HCT116 (cell line): ENCODE results near the gene THRB. TPM values are rescaled to one million over a fixed set of nuclear protein-coding genes. Genes with fewer than 3 reads are reported as not detected.

Source experiments
- ATAC-seq: fragments of 200-7000 bp; cut with Tn5 transposase; 2 replicates; pipeline ENCODE4 v1.9.1; 2020; ENCODE audit warnings: mild to moderate bottlenecking, moderate library complexity
- BruUV-seq: library from RNA; stranded (reverse); fragments of 400-500 nt; replicated peaks from 2 replicates; lab custom pipeline; 2021; lab: Mats Ljungman, UMichigan
- CTCF ChIA-PET: fragments of 300-600 bp; sonication (Branson Sonifier 250); formaldehyde crosslinking; loops from one replicate; lab custom pipeline; 2021; ENCODE audit warnings: antibody characterized with exemption; lab: Charles Lee
- POLR2A ChIA-PET: fragments of 300-600, 350-600 bp; sonication (Branson Sonifier 250); formaldehyde crosslinking; loops from one replicate; lab custom pipeline; 2021; ENCODE audit warnings: antibody characterized with exemption; lab: Charles Lee
- RAD21 ChIA-PET, 2 experiments: fragments of 300-600 bp; sonication (Branson Sonifier 250); formaldehyde crosslinking; loops; one replicate each; lab custom pipeline; 2023; ENCODE audit warnings: low total read pairs in 2 of 2; ENCODE audit not compliant: uncharacterized antibody in 2 of 2, unreplicated experiment in 2 of 2, low non-redundant PET in 1 of 2; lab: Charles Lee
- DNase-seq: peaks from one replicate; pipeline ENCODE4 v3.0.0-alpha.2; 2010; ENCODE audit warnings: low read depth, low spot score
- H2AFZ ChIP-seq: fragments of 200-600 bp; shearing (Covaris generic), sonication (generic); 2 replicates; pipeline ENCODE4 v1.6.1; 2017; ENCODE audit warnings: low read depth, mixed run types, mixed read lengths, antibody characterized with exemption, low read length; ENCODE audit not compliant: poor library complexity, severe bottlenecking
- H3K27ac ChIP-seq: 2 replicates; pipeline ENCODE4 v1.5.1; 2012; ENCODE audit warnings: low read depth, low read length
- H3K27me3 ChIP-seq: fragments of 200-600 bp; sonication (generic); 2 replicates; pipeline ENCODE4 v1.6.1; 2016; ENCODE audit warnings: mixed run types, low read length, mixed read lengths; ENCODE audit not compliant: insufficient read depth
- H3K36me3 ChIP-seq, 2 experiments: fragments of 200-500 bp in 1 of 2; fragments of 200-600 bp in 1 of 2; sonication (Bioruptor generic) in 1 of 2; sonication (generic) in 1 of 2; 2 replicates each; pipeline versions ENCODE4 v1.5.1 to v1.6.1; 2014 to 2016; ENCODE audit warnings: low read length in 2 of 2, inconsistent platforms in 1 of 2, mixed read lengths in 1 of 2, mixed run types in 1 of 2; ENCODE audit not compliant: insufficient read depth in 2 of 2, control insufficient read depth in 1 of 2
- H3K4me1 ChIP-seq, 2 experiments: fragments of 200-600 bp in 1 of 2; sonication (generic) in 1 of 2; 2 replicates each; pipeline versions ENCODE4 v1.5.1 to v1.6.1; 2012 to 2017; ENCODE audit warnings: low read length in 2 of 2, inconsistent platforms in 1 of 2, mild to moderate bottlenecking in 1 of 2, mixed read lengths in 1 of 2, mixed run types in 1 of 2, moderate library complexity in 1 of 2; ENCODE audit not compliant: insufficient read depth in 2 of 2, control insufficient read depth in 1 of 2
- H3K4me2 ChIP-seq: fragments of 200-600 bp; sonication (generic); 2 replicates; pipeline ENCODE4 v1.6.1; 2017; ENCODE audit warnings: mixed run types, low read length, mixed read lengths
- H3K4me3 ChIP-seq, 2 experiments: fragments of 200-600 bp in 1 of 2; sonication (generic) in 1 of 2; replicated peaks in 1 of 2; 2 replicates each; pipeline ENCODE4 v1.5.1; 2011 to 2016; ENCODE audit warnings: low read length in 2 of 2, control low read depth in 1 of 2, low read depth in 1 of 2, mild to moderate bottlenecking in 1 of 2, mixed read lengths in 1 of 2, mixed run types in 1 of 2
- H3K79me2 ChIP-seq: fragments of 200-600 bp; sonication (generic); 2 replicates; pipeline ENCODE4 v1.6.1; 2017; ENCODE audit warnings: mild to moderate bottlenecking, mixed run types, low read length, moderate library complexity, mixed read lengths; ENCODE audit not compliant: insufficient read depth
- H3K9ac ChIP-seq: fragments of 200-600 bp; sonication (generic); 2 replicates; pipeline ENCODE4 v1.6.1; 2016; ENCODE audit warnings: low read length, mixed read lengths
- H3K9me2 ChIP-seq: fragments of 200-600 bp; sonication (generic), shearing (Covaris generic); 2 replicates; pipeline ENCODE4 v1.6.1; 2017; ENCODE audit warnings: mixed run types, mild to moderate bottlenecking, moderate library complexity; ENCODE audit not compliant: insufficient read depth
- H3K9me3 ChIP-seq, 2 experiments: fragments of 200-500 bp in 1 of 2; fragments of 200-600 bp in 1 of 2; sonication (Bioruptor generic) in 1 of 2; sonication (generic) in 1 of 2; 2 replicates each; pipeline ENCODE4 v1.6.1; 2014 to 2017; ENCODE audit warnings: low read length in 2 of 2, mixed read lengths in 2 of 2, inconsistent platforms in 1 of 2, low read depth in 1 of 2, mild to moderate bottlenecking in 1 of 2, mixed run types in 1 of 2, moderate library complexity in 1 of 2; ENCODE audit not compliant: control insufficient read depth in 1 of 2, insufficient read depth in 1 of 2
- H4K20me1 ChIP-seq: fragments of 200-600 bp; sonication (generic), shearing (Covaris generic); 2 replicates; pipeline ENCODE4 v1.6.1; 2017; ENCODE audit warnings: mixed run types, mild to moderate bottlenecking, moderate library complexity; ENCODE audit not compliant: insufficient read depth
- EGR1 ChIP-seq: IDR thresholded peaks from 2 replicates; pipeline ENCODE4 v1.6.1; 2012; ENCODE audit warnings: low read depth
- EZH2 ChIP-seq: fragments of 200-600 bp; sonication (generic); IDR thresholded peaks from 2 replicates; pipeline ENCODE4 v1.6.1; 2017; ENCODE audit warnings: antibody characterized with exemption, mixed run types
- RAD21 ChIP-seq: IDR thresholded peaks from 2 replicates; pipeline ENCODE4 v1.6.1; 2012; ENCODE audit warnings: low read depth, mild to moderate bottlenecking
- TCF7L2 ChIP-seq: IDR thresholded peaks from 2 replicates; pipeline ENCODE4 v1.7.0; 2011; ENCODE audit warnings: borderline replicate concordance, inconsistent platforms; ENCODE audit not compliant: insufficient read depth, insufficient read length; ENCODE audit errors: extremely low read depth
- intact Hi-C: fragments of 100-400 bp; cut with micrococcal nuclease; formaldehyde crosslinking; loops from 2 replicates; pipeline ENCODE4 v1.10.0; 2022
- total RNA-seq: library from RNA; stranded (reverse); gene quantifications from one replicate; pipeline ENCODE4 v1.2.1, GENCODE V29; 2021; ENCODE audit not compliant: unreplicated experiment

THRB gene
- total RNA-seq, 1 experiment from 2014 or later: 2.5 TPM

DNA sequence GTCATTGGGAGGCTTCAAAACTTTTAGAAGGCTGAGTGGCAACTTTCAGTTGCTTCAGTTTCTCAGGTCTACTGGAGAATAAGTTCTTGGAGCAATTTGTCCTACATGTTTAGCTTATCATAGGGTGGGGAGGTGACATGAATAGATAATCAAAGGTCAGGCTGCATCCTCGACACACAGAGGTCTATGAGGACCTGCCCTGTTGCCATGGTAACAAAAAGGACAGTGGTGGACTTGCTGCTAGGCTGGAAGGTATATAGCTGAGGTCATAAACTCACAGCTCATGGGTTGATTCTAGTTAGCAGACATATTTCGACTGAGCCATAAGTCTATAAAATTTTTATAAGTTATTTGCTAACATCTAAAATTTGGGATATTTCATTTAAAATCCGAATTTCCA lies 267.0 kb downstream of the THRB start:
- Histone ChIP-seq H3K9me3 (no peaks in the 10 kb centered on the region), H3K27ac (no peak overlapping the region), H2AFZ (no peak overlapping the region), H3K4me1 (no peaks in the 10 kb centered on the region), H3K27me3 (no peaks in the 10 kb centered on the region), H3K9ac (no peak overlapping the region), H3K4me3 (no peak overlapping the region), H3K9me2 (no peaks in the 10 kb centered on the region), H3K79me2 (no peaks in the 10 kb centered on the region), H3K4me2 (no peak overlapping the region), H3K36me3 (no peaks in the 10 kb centered on the region), H4K20me1 (no peaks in the 10 kb centered on the region)
- BruUV-seq: no TSS peak
- intact Hi-C loops: no loop called here
- RAD21 ChIA-PET: no interaction called here
- CTCF ChIA-PET: interaction anchor here (1.4 kb wide), 1 partner anchor 41 kb away, joined by 4 read pairs; no protein-coding TSS in a partner anchor
- DNase-seq (no peak), ATAC-seq (no peak)
- POLR2A ChIA-PET: no interaction called here
- TF ChIP-seq RAD21 (no peak), TCF7L2 (no peak)

DNA sequence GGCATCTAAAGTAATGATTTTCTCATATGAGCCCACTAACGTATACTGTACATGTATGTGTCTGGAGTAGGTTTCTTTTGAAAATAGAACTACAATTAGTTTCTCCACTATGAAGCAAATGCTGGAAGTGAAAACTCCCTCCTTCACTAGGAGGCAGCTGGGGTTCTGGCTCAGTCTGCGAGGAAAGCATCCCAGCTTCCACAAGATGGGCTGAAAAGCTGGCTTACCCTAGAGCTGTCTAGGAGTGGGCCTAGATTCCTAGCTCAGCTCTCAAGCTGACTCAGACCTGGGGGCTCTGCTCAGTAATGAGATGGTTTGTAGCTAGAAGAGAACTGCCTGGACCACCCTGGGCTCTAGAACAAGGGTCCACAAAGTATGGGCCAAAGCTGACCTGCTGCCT lies 268.3 kb downstream of the THRB start:
- Histone ChIP-seq H3K27ac (no peak overlapping the region), H4K20me1 (no peaks in the 10 kb centered on the region), H3K4me3 (no peak overlapping the region), H3K4me1 (no peaks in the 10 kb centered on the region), H3K9ac (no peak overlapping the region), H3K4me2 (no peak overlapping the region), H3K9me2 (no peaks in the 10 kb centered on the region), H3K9me3 (no peaks in the 10 kb centered on the region)
- ATAC-seq (no peak), DNase-seq (no peak)
- POLR2A ChIA-PET: no interaction called here
- no peak for TF ChIP-seq EZH2
- TF ChIP-seq EGR1: no peak
- TF ChIP-seq TCF7L2: no peak
- TF ChIP-seq, all 23 proteins: peak for 0
- intact Hi-C loops: no loop called here
- H2AFZ ChIP-seq: no peak overlapping the region
- no TSS peak for BruUV-seq
- H3K27me3 ChIP-seq: no peaks in the 10 kb centered on the region
- ChIA-PET CTCF (no interaction called here), RAD21 (no interaction called here)
- H3K36me3 ChIP-seq: no peaks in the 10 kb centered on the region
- no peaks in the 10 kb centered on the region for H3K79me2 ChIP-seq
